SIG-M5 treated with dmso at 0.1 percent for 504 hours (cell line): ENCODE results near the gene HAUS7.

ENCODE experiments used
- DNase-seq: peaks from one replicate; lab custom pipeline; 2025; ENCODE audit not compliant: unreplicated experiment; lab: John Stamatoyannopoulos, UW

Gene HAUS7

GRCh38 chrX:153499876-153500275 is 29.5 kb upstream of the HAUS7 start:
- DNase-seq, result no peak

GRCh38 chrX:153499341-153499740 is 29.0 kb upstream of the HAUS7 start:
- no peak for DNase-seq

- no peak for DNase-seq
Observed at GRCh38 chrX:153498453-153498852, 28.1 kb upstream of the HAUS7 start.

- no peak for DNase-seq
Observed at GRCh38 chrX:153496590-153496959, 26.2 kb upstream of the HAUS7 start.

- no peak for DNase-seq
Observed at GRCh38 chrX:153495903-153496589, 25.7 kb upstream of the HAUS7 start.

- DNase-seq, result no peak
Observed at GRCh38 chrX:153495362-153495751, 25.0 kb upstream of the HAUS7 start.

- DNase-seq, result no peak
Observed at GRCh38 chrX:153494541-153495361, 24.4 kb upstream of the HAUS7 start, which contains the start of gene BGN. Gene BGN (plus strand): TSS chrX:153494980. CDS start chrX:153504632, 9,652 bp downstream.

GRCh38 chrX:153494061-153494460 is 23.7 kb upstream of the HAUS7 start:
- no peak for DNase-seq

- DNase-seq, result no peak
Observed at GRCh38 chrX:153493085-153493484, 22.7 kb upstream of the HAUS7 start.

GRCh38 chrX:153492543-153492942 is 22.2 kb upstream of the HAUS7 start:
- no peak for DNase-seq

GRCh38 chrX:153491918-153492317 is 21.5 kb upstream of the HAUS7 start:
- DNase-seq, result no peak

GRCh38 chrX:153491351-153491914 is 21.1 kb upstream of the HAUS7 start:
- DNase-seq, result no peak

GRCh38 chrX:153490217-153490930 is 20.0 kb upstream of the HAUS7 start:
- no peak for DNase-seq

- no peak for DNase-seq
Observed at GRCh38 chrX:153488231-153488914, 18.0 kb upstream of the HAUS7 start.

- no peak for DNase-seq
Observed at GRCh38 chrX:153487590-153488071, 17.3 kb upstream of the HAUS7 start.

- DNase-seq, result no peak
Observed at GRCh38 chrX:153486171-153486570, 15.8 kb upstream of the HAUS7 start.

- DNase-seq, result no peak
Observed at GRCh38 chrX:153485396-153486080, 15.2 kb upstream of the HAUS7 start.

GRCh38 chrX:153482376-153483015 is 12.1 kb upstream of the HAUS7 start:
- no peak for DNase-seq

GRCh38 chrX:153481043-153481442 is 10.7 kb upstream of the HAUS7 start:
- no peak for DNase-seq

- no peak for DNase-seq
Observed at GRCh38 chrX:153478746-153479145, 8.4 kb upstream of the HAUS7 start.
